GM19328 (cell line): ENCODE data around the gene SMARCD2.
"Not testable (repeated sequence)": the region's sequence is repeated elsewhere in the genome, so short reads cannot be mapped to it uniquely, and the experiment has no call there.

Source experiments
- ATAC-seq: cut with Tn5 transposase; IDR thresholded peaks from one replicate; pipeline ENCODE4 v1.9.1; 2021; ENCODE audit warnings: mild to moderate bottlenecking, moderate library complexity; ENCODE audit not compliant: unreplicated experiment

Gene SMARCD2

GRCh38 chr17:63842540-63843386 lies at the start of gene SMARCD2:
Gene SMARCD2 (minus strand): TSS chr17:63842685. CDS start chr17:63842674, 11 bp downstream.
- ATAC-seq: peak; percentile 73

- ATAC-seq: not testable (repeated sequence)
Measured at GRCh38 chr17:63889026-63889848, 46.8 kb upstream of the SMARCD2 start.

DNA sequence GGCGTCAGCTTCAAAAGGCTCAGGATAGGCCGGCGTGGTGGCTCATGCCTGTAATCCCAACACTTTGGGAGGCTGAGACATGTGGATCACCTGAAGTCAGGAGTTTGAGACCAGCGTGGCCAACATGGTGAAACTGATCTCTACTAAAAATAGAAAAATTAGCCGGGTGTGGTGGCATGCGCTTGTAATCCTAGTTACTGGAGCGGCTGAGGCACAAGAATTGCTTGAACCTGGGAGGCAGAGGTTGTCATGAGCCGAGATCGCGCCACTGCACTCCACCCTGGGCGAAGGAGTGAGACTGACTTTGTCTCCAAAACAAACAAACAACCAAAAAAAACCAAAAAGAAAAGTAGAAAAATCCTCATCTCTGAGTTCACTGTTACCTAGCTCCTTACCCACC lies 42.6 kb upstream of the SMARCD2 start:
- not testable (repeated sequence) for ATAC-seq

- ATAC-seq: not testable (repeated sequence)
Measured at GRCh38 chr17:63882626-63883126, 40.2 kb upstream of the SMARCD2 start.

- no peak for ATAC-seq
Measured at GRCh38 chr17:63881935-63882601, 39.6 kb upstream of the SMARCD2 start, which contains the start of gene GH2. Gene GH2 (minus strand): TSS chr17:63881944. CDS start chr17:63881801, 143 bp downstream.

DNA sequence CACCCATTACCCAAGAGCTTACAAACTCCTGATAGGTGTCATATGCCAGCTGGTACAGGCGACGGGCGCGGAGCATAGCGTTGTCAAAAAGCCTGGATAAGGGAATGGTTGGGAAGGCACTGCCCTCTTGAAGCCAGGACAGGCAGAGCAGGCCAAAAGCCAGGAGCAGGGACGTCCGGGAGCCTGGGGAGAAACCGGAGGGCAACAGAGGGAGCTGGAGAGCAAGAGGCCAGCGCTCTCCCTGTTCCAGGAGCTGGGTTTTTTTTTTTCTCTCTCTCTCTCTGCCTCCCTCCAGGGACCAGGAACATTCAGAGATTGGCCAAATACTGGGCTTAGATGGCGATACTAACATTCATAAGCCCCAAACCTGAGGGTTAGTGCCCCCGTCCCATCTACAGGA lies 38.9 kb upstream of the SMARCD2 start:
- not testable (repeated sequence) for ATAC-seq

- no peak for ATAC-seq
Measured at GRCh38 chr17:63880706-63881105, 38.2 kb upstream of the SMARCD2 start.

- ATAC-seq: not testable (repeated sequence)
Measured at GRCh38 chr17:63878413-63878812, 35.9 kb upstream of the SMARCD2 start.

- not testable (repeated sequence) for ATAC-seq
Measured at GRCh38 chr17:63874693-63875092, 32.2 kb upstream of the SMARCD2 start.

DNA sequence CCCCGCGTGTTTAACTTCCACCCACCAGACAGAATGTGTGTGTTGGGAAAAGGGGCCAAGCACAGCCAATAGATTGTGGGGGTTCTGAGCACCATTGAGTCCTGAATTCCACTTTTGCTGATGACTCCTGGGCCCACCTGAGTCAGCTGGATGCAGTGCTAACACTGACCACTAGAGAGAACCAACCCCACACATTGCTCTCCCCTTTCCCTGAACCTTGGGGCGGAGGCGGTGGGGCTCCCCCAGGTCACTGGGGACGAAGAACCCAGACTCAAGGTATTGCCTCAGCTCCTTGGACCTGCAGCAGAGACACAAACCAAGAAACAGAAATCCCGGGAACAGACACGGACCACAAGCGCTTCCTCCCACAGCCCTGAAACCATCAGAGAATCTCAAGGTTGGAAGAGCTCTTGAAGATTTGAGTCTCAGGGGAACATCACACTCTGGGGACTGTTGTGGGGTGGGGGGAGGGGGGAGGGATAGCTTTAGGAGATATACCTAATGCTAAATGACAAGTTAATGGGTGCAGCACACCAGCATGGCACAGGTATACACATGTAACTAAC lies 31.7 kb upstream of the SMARCD2 start:
- ATAC-seq: not testable (repeated sequence)

- not testable (repeated sequence) for ATAC-seq
Measured at GRCh38 chr17:63873577-63873976, 31.1 kb upstream of the SMARCD2 start, which contains the start of gene CSH2. Gene CSH2 (minus strand): TSS chr17:63873677. CDS start chr17:63873614, 63 bp downstream.

DNA sequence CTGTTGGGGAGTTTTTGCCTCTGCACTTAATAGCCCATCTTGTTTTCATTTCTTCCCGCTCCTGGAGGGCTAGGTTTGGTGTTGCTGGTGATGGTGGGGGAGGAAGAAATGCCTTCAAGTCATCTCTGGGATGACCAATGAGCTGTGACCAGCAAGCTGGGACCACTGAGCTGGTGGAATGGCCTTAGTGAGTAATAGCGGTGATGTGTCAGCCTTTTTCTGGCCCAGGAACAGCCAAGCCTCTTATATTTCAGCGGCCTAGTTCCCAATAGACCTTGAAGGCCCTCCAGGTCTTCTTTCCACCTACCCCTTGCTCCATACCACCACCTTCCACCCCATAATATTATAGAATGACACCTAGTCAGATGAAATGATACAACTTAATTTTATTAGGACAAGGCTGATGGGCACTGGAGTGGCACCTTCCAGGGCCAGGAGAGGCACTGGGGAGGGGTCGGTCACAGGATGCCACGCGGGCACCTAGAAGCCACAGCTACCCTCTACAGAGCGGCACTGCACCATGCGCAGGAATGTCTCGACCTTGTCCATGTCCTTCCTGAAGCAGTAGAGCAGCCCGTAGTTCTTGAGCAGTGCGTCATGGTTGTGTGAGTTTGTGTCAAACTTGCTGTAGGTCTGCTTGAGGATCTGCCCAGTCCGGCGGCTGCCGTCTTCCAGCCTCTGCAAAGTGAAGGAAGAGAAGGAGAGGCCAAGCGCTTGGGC lies 29.3 kb upstream of the SMARCD2 start:
- not testable (repeated sequence) for ATAC-seq

- ATAC-seq: not testable (repeated sequence)
Measured at GRCh38 chr17:63870292-63870665, 27.8 kb upstream of the SMARCD2 start.

DNA sequence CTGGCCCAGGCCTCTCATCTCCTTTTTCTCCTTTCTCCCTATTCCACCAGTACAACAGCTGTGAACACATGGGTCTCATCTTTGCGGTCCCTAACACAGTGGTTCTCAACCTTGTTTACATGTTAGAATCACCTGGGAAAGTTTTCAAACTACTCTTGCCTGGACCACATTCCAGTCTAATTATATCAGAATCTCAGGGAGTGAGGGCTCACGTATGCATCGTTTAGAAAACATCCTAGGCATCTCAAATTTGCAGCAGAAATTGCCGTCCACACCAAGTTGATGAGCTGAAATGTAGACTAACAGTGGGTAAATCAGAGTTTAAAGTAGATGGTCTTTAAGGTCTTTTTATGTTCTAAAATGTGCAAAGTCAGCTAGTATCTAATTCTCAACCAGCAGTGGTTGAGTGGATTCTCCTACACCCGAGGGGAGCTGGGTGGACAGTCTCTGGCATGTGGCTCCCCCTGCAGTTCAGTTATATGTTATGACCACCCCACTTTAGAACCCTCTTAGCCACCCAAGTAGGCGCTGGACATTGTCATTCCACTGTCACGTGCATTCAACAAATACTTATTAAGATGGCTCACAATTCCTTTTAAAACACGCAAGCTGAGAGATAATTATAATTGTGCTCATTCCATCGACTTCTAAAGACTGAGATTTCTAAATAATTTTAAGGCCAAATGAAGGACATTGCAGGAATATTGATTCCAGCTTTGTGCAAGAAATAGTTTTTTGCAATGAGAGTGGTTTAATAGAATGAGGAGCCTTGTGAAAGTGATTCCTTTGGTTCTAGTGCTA lies 27.2 kb upstream of the SMARCD2 start:
- not testable (repeated sequence) for ATAC-seq

DNA sequence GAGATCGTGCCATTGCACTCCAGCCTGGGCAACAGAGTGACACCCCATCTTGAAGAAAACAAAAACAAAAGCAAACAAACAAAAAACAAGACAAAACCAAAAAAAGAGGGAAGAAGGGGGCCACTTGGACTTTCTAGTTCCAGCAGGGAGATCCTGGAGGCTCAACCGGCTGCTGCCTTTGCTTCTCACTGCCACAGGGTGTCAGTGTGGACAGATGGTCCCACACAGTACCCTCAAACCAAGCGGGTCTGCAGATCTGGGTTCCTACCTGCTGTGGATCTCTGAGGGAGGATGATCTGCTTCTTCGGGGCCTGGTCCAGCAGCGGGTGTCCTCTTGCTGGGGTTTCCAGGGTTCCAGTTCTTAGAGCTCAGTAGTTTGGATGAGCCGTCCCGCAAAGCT lies 24.1 kb upstream of the SMARCD2 start:
- ATAC-seq: not testable (repeated sequence)

DNA sequence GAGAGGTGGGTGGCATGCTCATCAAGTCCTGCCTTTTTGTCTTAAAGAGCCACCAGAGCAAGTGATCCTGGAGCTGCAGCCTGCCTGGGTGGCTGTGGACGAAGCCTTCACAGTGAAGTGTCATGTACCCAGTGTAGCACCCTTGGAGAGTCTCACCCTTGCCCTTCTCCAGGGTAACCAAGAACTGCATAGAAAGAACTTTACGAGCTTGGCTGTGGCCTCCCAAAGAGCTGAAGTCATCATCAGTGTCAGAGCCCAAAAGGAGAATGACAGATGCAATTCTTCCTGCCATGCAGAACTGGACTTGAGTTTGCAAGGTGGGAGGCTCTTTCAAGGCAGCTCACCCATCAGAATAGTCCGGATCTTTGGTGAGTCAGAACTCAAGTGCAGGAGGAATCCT lies 16.8 kb upstream of the SMARCD2 start:
- no peak for ATAC-seq

- ATAC-seq: not testable (repeated sequence)
Measured at GRCh38 chr17:63856425-63856824, 13.9 kb upstream of the SMARCD2 start.

DNA sequence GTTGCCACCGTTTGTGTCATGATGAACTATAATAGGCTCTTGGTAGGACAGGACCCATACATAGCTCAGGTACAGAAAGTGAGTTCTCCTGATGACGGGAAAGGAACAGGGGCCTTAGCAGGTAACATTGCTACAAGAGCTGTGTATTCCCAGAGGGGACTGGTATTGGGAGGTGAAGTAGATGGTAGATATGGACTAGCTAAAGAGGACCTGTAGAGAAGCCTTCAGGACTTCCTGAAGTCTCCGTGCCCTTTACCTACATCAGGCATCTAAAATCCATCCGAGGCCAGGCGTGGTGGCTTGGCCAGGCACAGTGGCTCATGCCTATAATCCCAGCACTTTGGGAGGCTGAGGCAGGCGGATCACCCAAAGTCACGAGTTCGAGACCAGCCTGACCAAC lies 12.7 kb upstream of the SMARCD2 start:
- ATAC-seq: no peak

DNA sequence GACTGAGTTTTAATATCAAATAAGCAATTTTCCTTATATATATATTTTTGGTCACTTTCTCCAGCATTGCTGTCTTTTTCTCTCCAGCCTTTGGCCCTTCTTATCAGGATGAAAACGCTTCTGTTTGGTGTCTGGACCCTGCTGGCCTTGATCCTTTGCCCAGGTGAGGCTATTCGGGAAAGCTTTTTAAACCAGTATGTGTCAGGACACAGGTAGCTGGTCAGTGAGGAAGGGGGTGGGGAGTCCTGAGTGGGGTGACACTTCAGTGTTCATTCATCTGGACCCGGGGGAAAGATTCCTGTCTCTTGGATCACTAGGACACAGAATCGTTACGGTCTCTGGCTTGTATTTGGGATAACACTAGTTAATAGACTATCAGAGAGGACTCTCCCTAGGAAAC lies 12.2 kb upstream of the SMARCD2 start:
- ATAC-seq: no peak
